ENCODE results near the gene PYGL. TPM values are rescaled to one million over a fixed set of nuclear protein-coding genes. Genes with fewer than 3 reads are reported as not detected.
"Not testable (repeated sequence)": the region's sequence is repeated elsewhere in the genome, so short reads cannot be mapped to it uniquely, and the experiment has no call there.

PYGL gene
- total and polyA plus RNA-seq, 10 donors, result 14.1 to 302 (median 101) TPM

DNA sequence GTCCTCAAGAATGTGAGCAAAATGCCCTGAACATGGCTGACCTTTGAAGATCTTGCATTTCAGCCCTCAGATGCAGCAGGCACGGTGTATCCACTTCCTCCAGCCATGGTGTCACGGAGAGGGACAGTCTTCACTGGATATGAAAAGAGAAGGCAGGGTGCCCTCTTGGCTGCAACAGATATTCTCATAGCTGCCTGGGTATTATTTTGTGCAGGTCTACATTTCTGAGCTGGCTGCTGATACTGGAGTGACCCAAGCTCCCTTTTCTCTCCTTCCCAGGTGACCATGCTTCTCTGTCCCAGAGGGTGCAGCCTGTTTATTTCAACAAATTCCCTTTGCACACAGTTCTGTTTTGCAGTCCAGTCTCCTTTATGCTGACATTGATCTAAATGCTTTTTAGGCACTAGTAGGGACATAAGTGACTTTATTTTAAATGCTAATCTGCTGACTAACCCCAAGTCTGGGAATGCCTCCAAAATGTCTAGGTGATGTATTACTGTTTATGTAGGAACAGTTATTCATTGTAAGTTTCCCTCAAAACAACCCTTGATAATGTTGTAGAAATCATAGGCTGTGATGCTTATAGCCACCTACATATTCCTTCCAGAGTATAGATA lies 17.4 kb upstream of the PYGL start:
- H3K36me3 ChIP-seq, result no peaks in the 10 kb centered on the region
- H3K27me3 ChIP-seq (replicated peaks in 1 of 7), result no peaks in the 10 kb centered on the region
- TF ChIP-seq POLR2AphosphoS5 (IDR thresholded peaks at IDR 0.05), result no peak
- TF ChIP-seq POLR2A (IDR thresholded peaks at IDR 0.05), result no peak
- TF ChIP-seq, protein P1, sequence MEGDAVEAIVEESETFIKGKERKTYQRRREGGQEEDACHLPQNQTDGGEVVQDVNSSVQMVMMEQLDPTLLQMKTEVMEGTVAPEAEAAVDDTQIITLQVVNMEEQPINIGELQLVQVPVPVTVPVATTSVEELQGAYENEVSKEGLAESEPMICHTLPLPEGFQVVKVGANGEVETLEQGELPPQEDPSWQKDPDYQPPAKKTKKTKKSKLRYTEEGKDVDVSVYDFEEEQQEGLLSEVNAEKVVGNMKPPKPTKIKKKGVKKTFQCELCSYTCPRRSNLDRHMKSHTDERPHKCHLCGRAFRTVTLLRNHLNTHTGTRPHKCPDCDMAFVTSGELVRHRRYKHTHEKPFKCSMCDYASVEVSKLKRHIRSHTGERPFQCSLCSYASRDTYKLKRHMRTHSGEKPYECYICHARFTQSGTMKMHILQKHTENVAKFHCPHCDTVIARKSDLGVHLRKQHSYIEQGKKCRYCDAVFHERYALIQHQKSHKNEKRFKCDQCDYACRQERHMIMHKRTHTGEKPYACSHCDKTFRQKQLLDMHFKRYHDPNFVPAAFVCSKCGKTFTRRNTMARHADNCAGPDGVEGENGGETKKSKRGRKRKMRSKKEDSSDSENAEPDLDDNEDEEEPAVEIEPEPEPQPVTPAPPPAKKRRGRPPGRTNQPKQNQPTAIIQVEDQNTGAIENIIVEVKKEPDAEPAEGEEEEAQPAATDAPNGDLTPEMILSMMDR (IDR thresholded peaks at IDR 0.05 in 8 of 11, conservative IDR thresholded peaks at IDR 0.05 in 3 of 11), result no peak
- intact Hi-C loops (cut with DNase I; ENCODE audit: low total_unique reads), result no loop called here
- H3K4me3 ChIP-seq, result no peak overlapping the region
- 15 to 34% (median 22%) methylated on average over 2 of the region's 2 CpGs for WGBS, 5 donors
- no peaks in the 10 kb centered on the region for H3K9me3 ChIP-seq
- peaks cover 0 to 18% (median 7%) of the 10 kb centered on the region in 6 donors for H3K4me1 ChIP-seq
- H3K27ac ChIP-seq, result peak overlapping the region in 3 of 8 donors; percentile 9 to 13 (median 10)
- no peak for DNase-seq

DNA sequence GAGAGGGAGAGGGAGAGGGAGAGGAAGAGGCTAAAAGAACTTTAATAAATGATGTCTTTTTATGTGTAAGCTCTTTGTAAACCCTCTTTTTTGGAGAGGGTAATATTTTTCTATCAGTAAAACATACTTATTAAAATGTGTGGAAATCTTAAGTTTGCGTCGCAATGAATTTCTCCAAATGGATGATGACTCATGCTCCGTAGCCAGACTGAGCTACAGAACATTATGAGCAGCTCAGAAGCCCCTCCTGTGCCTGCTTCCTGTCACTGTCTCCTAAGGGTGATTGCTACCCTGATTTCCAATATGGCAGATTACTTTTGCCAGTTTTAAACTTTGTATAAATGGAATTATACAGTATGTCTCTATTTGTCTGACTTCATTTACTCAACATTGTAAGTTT lies 13.0 kb upstream of the PYGL start:
- Histone ChIP-seq H3K4me3 (no peak overlapping the region), H3K9me3 (no peaks in the 10 kb centered on the region), H3K4me1 (peaks cover 0 to 39% (median 16%) of the 10 kb centered on the region in 6 donors), H3K27ac (no peak overlapping the region), H3K27me3 (replicated peaks in 1 of 7) (no peaks in the 10 kb centered on the region), H3K36me3 (no peaks in the 10 kb centered on the region)
- no peak for DNase-seq
- intact Hi-C loops (cut with DNase I; ENCODE audit: low total_unique reads), result loop anchor here (10.0 kb wide), 1 partner anchor 268 kb away; no protein-coding TSS in a partner anchor
- TF ChIP-seq POLR2AphosphoS5 (IDR thresholded peaks at IDR 0.05) (no peak), POLR2A (IDR thresholded peaks at IDR 0.05) (no peak)
- TF ChIP-seq, protein P1 (IDR thresholded peaks at IDR 0.05 in 8 of 11, conservative IDR thresholded peaks at IDR 0.05 in 3 of 11), result no peak
- WGBS, 5 donors, result 40 to 80% (median 53%) methylated on average over 3 of the region's 3 CpGs

DNA sequence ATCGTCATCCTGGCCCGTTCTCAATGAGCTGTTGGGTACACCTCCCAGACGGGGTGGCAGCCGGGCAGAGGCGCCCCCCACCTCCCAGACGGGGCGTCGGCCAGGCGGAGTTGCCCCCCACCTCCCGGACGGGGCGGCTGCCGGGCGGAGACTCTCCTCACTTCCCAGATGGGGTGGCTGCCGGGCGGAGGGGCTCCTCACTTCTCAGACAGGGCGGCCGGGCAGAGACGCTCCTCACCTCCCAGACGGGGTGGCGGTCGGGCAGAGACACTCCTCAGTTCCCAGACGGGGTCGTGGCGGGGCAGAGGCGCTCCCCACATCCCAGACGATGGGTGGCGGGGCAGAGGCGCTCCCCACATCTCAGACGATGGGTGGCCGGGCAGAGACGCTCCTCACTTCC lies 12.1 kb upstream of the PYGL start:
- intact Hi-C loops (cut with DNase I; ENCODE audit: low total_unique reads), result loop anchor here (10.0 kb wide), 1 partner anchor 268 kb away; no protein-coding TSS in a partner anchor
- peaks cover 0 to 35% (median 15%) of the 10 kb centered on the region in 6 donors for H3K4me1 ChIP-seq
- H3K4me3 ChIP-seq; H3K9me3 ChIP-seq; H3K27me3 ChIP-seq (replicated peaks in 1 of 7); H3K36me3 ChIP-seq; DNase-seq; H3K27ac ChIP-seq: not testable (repeated sequence)
- 89 to 94% (median 93%) methylated on average over 16 to 32 of the region's 32 CpGs for WGBS, 5 donors

DNA sequence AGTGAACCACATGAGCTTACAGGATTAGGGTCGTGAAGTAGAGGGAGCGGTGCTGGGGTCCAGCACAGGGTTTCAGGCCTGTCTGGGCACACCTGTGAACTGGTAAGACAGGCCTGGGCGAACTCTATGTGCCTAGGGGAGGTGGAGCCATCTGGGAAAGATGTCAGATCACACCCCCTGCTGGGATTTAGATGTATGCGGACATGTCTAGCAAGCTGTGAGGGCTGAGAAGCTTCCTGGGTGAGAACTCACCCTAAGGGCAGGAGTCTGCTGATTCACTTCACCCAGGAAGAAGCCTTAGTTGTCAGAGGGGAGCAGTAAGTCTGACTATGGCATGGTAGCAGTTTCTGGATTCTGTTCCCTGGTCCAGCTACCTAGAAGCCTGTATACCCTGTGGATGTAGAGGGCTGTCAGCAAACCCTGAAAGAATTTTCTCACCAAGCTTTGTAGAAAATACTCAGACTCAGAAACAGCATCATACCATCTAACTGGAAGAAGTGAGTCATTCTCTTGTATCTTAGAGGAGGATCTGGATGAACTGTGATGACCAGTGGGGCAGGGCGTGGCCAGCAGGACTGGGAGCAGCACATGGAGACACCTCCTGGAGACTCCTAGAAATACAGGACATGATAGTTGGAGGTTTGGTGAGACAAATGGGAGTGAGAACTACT lies 11.2 kb upstream of the PYGL start:
- Histone ChIP-seq H3K27ac (peak overlapping the region in 7 of 8 donors; percentile 31 to 84 (median 76)), H3K9me3 (no peaks in the 10 kb centered on the region), H3K4me3 (no peak overlapping the region), H3K36me3 (no peaks in the 10 kb centered on the region), H3K4me1 (peaks cover 0 to 26% (median 10%) of the 10 kb centered on the region in 6 donors), H3K27me3 (replicated peaks in 1 of 7) (no peaks in the 10 kb centered on the region)
- WGBS, 5 donors, result 78 to 89% (median 85%) methylated on average over 5 of the region's 5 CpGs
- intact Hi-C loops (cut with DNase I; ENCODE audit: low total_unique reads), result loop anchor here (10.0 kb wide), 1 partner anchor 269 kb away; no protein-coding TSS in a partner anchor
- DNase-seq, result peak; percentile 78
- TF ChIP-seq POLR2AphosphoS5 (IDR thresholded peaks at IDR 0.05), result no peak
- TF ChIP-seq, protein P1 (IDR thresholded peaks at IDR 0.05 in 8 of 11, conservative IDR thresholded peaks at IDR 0.05 in 3 of 11), result peak in 2 of 11 experiments; percentile 19 to 24
- no peak for TF ChIP-seq POLR2A (IDR thresholded peaks at IDR 0.05)
